GM06990 (cell line): Measurements from ENCODE around the gene FAM219A.

Experiments
- DNase-seq: peaks from one replicate; pipeline ENCODE4 v3.0.0-alpha.2; 2011; ENCODE audit not compliant: insufficient read length; ENCODE audit errors: extremely low read depth
- H3K27me3 ChIP-seq: replicated peaks from 2 replicates; pipeline ENCODE4 v1.6.0; 2011; ENCODE audit warnings: low read length; ENCODE audit not compliant: control insufficient read depth, insufficient read depth
- H3K36me3 ChIP-seq: 2 replicates; pipeline ENCODE4 v1.5.1; 2011; ENCODE audit warnings: low read length; ENCODE audit not compliant: control insufficient read depth, insufficient read depth
- H3K4me3 ChIP-seq: replicated peaks from 2 replicates; pipeline ENCODE4 v1.5.1; 2011; ENCODE audit warnings: low read depth, mild to moderate bottlenecking, control low read depth, low read length
- TF ChIP-seq, protein P1 (sequence below): IDR thresholded peaks from 2 replicates; pipeline ENCODE4 v1.5.1; 2011; ENCODE audit warnings: low read length, control low read depth, mild to moderate bottlenecking, inconsistent platforms; ENCODE audit not compliant: insufficient read depth, poor library complexity, severe bottlenecking

Gene FAM219A

DNA sequence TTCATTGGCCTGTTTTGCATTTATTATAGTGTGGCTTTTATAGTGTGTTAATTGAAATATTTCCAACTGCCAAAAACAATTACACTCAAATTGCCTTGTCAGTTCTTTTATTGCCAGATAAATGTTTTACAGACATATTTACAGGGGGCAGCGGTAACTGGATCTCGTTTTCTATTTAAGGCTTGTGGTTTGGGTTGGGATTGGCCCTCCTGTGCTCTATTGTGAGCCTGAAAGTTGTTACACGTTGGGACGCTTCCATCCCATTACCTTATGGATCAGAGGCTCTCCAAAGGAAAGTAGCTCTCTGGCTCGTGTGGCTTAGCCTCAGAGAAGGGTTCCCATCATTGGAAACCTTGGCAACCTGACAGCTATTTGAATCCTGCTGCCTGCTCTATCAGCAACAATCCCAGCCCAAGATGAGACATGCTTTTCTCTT, 21.1 kb upstream of the FAM219A start:
- DNase-seq: no peak
- TF ChIP-seq, protein P1, sequence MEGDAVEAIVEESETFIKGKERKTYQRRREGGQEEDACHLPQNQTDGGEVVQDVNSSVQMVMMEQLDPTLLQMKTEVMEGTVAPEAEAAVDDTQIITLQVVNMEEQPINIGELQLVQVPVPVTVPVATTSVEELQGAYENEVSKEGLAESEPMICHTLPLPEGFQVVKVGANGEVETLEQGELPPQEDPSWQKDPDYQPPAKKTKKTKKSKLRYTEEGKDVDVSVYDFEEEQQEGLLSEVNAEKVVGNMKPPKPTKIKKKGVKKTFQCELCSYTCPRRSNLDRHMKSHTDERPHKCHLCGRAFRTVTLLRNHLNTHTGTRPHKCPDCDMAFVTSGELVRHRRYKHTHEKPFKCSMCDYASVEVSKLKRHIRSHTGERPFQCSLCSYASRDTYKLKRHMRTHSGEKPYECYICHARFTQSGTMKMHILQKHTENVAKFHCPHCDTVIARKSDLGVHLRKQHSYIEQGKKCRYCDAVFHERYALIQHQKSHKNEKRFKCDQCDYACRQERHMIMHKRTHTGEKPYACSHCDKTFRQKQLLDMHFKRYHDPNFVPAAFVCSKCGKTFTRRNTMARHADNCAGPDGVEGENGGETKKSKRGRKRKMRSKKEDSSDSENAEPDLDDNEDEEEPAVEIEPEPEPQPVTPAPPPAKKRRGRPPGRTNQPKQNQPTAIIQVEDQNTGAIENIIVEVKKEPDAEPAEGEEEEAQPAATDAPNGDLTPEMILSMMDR: no peak
- Histone ChIP-seq H3K27me3 (no peaks in the 10 kb centered on the region; the same call in 1 of the 2 replicates), H3K36me3 (no peaks in the 10 kb centered on the region), H3K4me3 (no peak overlapping the region)

DNA sequence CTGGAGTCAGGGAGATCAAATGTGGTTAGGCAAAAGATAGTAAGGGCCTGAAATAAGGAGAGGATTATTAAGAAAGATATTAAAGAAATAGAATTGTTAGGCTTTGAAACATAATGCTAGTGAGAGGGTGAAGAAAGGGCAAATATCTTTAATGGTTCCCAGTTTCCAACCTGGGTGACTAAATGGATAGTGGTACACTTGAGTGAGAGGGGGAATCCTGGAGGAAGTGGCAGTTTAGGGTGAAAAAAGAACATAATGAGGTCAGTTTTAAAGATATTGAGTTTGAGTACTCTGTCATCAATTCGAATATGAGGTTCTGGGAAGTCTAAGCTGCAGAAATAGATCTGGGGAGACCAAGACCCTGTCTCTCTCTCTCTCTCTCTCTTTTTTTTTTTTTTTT, 19.2 kb upstream of the FAM219A start:
- DNase-seq: no peak
- H3K27me3 ChIP-seq: no peaks in the 10 kb centered on the region; the same call in 1 of the 2 replicates
- H3K4me3 ChIP-seq: no peak overlapping the region
- TF ChIP-seq, protein P1: no peak
- no peaks in the 10 kb centered on the region for H3K36me3 ChIP-seq

DNA sequence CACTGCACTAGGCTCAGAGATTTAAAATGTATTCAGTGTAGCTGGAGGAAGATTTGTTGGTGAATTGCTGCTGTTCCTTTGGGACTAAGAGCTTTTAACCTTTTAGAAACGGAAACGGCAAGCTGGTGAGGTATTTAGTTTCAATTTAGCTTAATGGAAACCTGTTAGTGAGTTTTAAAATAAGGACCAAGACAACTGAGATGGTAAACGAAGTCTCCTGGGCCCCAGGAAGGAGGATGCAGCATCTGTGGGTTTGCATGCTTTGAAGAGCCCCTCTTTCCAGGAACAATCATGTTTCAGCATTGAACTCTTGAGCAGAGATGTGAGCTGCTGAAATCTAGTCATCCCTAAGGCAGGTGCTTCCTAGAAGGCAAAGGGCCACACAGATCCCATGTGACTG, 16.7 kb upstream of the FAM219A start:
- Histone ChIP-seq H3K27me3 (no peaks in the 10 kb centered on the region; the same call in 1 of the 2 replicates), H3K4me3 (no peak overlapping the region), H3K36me3 (no peaks in the 10 kb centered on the region)
- TF ChIP-seq, protein P1: no peak
- no peak for DNase-seq

DNA sequence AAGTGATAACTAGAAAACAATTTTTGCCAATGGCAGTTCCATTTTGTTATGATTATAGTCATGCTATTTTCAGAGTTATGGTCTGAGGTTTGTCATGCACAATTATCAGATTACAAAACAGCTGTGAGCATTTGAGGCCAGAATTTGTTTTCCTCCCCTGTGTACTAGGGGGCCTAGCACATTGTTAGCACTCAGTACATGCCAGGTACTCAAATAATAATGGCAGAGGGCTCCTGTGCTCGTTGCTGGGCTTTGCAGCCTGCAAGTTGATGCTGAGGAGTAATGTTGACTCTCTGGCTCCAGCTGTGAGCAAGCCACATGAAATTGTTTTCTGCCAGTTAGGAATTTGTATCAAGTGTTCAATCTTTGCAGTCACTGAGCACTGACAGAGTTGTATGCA, 7.1 kb upstream of the FAM219A start:
- Histone ChIP-seq H3K27me3 (peaks cover 1% of the 10 kb centered on the region), H3K4me3 (no peak overlapping the region), H3K36me3 (no peaks in the 10 kb centered on the region)
- no peak for DNase-seq
- TF ChIP-seq, protein P1: no peak

- Histone ChIP-seq H3K36me3 (no peaks in the 10 kb centered on the region), H3K4me3 (no peak overlapping the region), H3K27me3 (peaks cover 3% of the 10 kb centered on the region)
- TF ChIP-seq, protein P1: no peak
- DNase-seq: no peak
Measured at GRCh38 chr9:34464571-34464970, 6.2 kb upstream of the FAM219A start.

GRCh38 chr9:34463901-34464232, 5.5 kb upstream of the FAM219A start:
- H3K36me3 ChIP-seq: no peaks in the 10 kb centered on the region
- no peak for DNase-seq
- no peak overlapping the region for H3K4me3 ChIP-seq
- TF ChIP-seq, protein P1: no peak
- H3K27me3 ChIP-seq: peaks cover 3% of the 10 kb centered on the region
